Measurements from ENCODE around the gene ZBTB16. TPM values are rescaled to one million over a fixed set of nuclear protein-coding genes. Genes with fewer than 3 reads are reported as not detected.
A peak's percentile ranks its signal among the peaks of the same experiment; 100 is the strongest.

Gene ZBTB16
- total and polyA plus RNA-seq, 4 donors = 32.9 to 283 (median 74.5) TPM

- no peaks in the 10 kb centered on the region for H3K27me3 ChIP-seq (ENCODE audit: control insufficient read depth in 1 of 2, insufficient read depth in 2 of 2, low read length in 1 of 2)
- intact Hi-C loops (cut with DNase I) = no loop called here
- no peak overlapping the region for H3K4me3 ChIP-seq (ENCODE audit: low read length in 2 of 2)
- ATAC-seq (ENCODE audit: low FRiP score) = no peak
- 36 to 43% methylated on average over 1 of the region's 1 CpG for WGBS, 2 donors
- H3K9me3 ChIP-seq (ENCODE audit: control insufficient read depth, low read length) = no peaks in the 10 kb centered on the region
- no peak for DNase-seq
- no peaks in the 10 kb centered on the region for H3K36me3 ChIP-seq (ENCODE audit: control insufficient read depth in 1 of 2, insufficient read depth in 2 of 2, low read length in 1 of 2)
- peaks cover 28 to 38% of the 10 kb centered on the region in 2 donors for H3K4me1 ChIP-seq (ENCODE audit: control insufficient read depth in 1 of 2, insufficient read depth in 2 of 2, low read length in 2 of 2)
- H3K27ac ChIP-seq (ENCODE audit: low read depth in 1 of 2, low read length in 2 of 2) = peak overlapping the region; percentile 79 to 83
Observed at GRCh38 chr11:114168691-114169090, 109.2 kb downstream of the ZBTB16 start.

- ATAC-seq (ENCODE audit: low FRiP score) = no peak
- Histone ChIP-seq H3K27me3 (ENCODE audit: control insufficient read depth in 1 of 2, insufficient read depth in 2 of 2, low read length in 1 of 2) (no peaks in the 10 kb centered on the region), H3K36me3 (ENCODE audit: control insufficient read depth in 1 of 2, insufficient read depth in 2 of 2, low read length in 1 of 2) (no peaks in the 10 kb centered on the region), H3K9me3 (ENCODE audit: control insufficient read depth, low read length) (no peaks in the 10 kb centered on the region), H3K4me3 (ENCODE audit: low read length in 2 of 2) (no peak overlapping the region), H3K27ac (ENCODE audit: low read depth in 1 of 2, low read length in 2 of 2) (peak overlapping the region; percentile 79 to 83), H3K4me1 (ENCODE audit: control insufficient read depth in 1 of 2, insufficient read depth in 2 of 2, low read length in 2 of 2) (peaks cover 33 to 42% of the 10 kb centered on the region in 2 donors)
- DNase-seq = no peak
- intact Hi-C loops (cut with DNase I) = no loop called here
- WGBS, 2 donors = 63 to 68% methylated on average over 9 of the region's 9 CpGs
Observed at GRCh38 chr11:114169321-114169749, 109.8 kb downstream of the ZBTB16 start.

GRCh38 chr11:114169821-114170220, 110.3 kb downstream of the ZBTB16 start:
- peak overlapping the region; percentile 79 to 83 for H3K27ac ChIP-seq (ENCODE audit: low read depth in 1 of 2, low read length in 2 of 2)
- no peak for ATAC-seq (ENCODE audit: low FRiP score)
- H3K27me3 ChIP-seq (ENCODE audit: control insufficient read depth in 1 of 2, insufficient read depth in 2 of 2, low read length in 1 of 2) = no peaks in the 10 kb centered on the region
- no peaks in the 10 kb centered on the region for H3K9me3 ChIP-seq (ENCODE audit: control insufficient read depth, low read length)
- intact Hi-C loops (cut with DNase I) = loop anchor here (5.0 kb wide), 2 partner anchors 38 to 108 kb away; no protein-coding TSS in a partner anchor
- no peak overlapping the region for H3K4me3 ChIP-seq (ENCODE audit: low read length in 2 of 2)
- peak in 1 of 2 donors; percentile 20 for DNase-seq
- peaks cover 34 to 41% of the 10 kb centered on the region in 2 donors for H3K4me1 ChIP-seq (ENCODE audit: control insufficient read depth in 1 of 2, insufficient read depth in 2 of 2, low read length in 2 of 2)
- no peaks in the 10 kb centered on the region for H3K36me3 ChIP-seq (ENCODE audit: control insufficient read depth in 1 of 2, insufficient read depth in 2 of 2, low read length in 1 of 2)
- 67 to 86% methylated on average over 2 of the region's 2 CpGs for WGBS, 2 donors

GRCh38 chr11:114170226-114170625, 110.7 kb downstream of the ZBTB16 start:
- ATAC-seq (ENCODE audit: low FRiP score) (no peak), DNase-seq (peak in 1 of 2 donors; percentile 49)
- Histone ChIP-seq H3K4me3 (ENCODE audit: low read length in 2 of 2) (no peak overlapping the region), H3K9me3 (ENCODE audit: control insufficient read depth, low read length) (no peaks in the 10 kb centered on the region), H3K27me3 (ENCODE audit: control insufficient read depth in 1 of 2, insufficient read depth in 2 of 2, low read length in 1 of 2) (no peaks in the 10 kb centered on the region), H3K27ac (ENCODE audit: low read depth in 1 of 2, low read length in 2 of 2) (peak overlapping the region; percentile 79 to 83), H3K4me1 (ENCODE audit: control insufficient read depth in 1 of 2, insufficient read depth in 2 of 2, low read length in 2 of 2) (peaks cover 34 to 38% of the 10 kb centered on the region in 2 donors), H3K36me3 (ENCODE audit: control insufficient read depth in 1 of 2, insufficient read depth in 2 of 2, low read length in 1 of 2) (no peaks in the 10 kb centered on the region)
- intact Hi-C loops (cut with DNase I) = loop anchor here (5.0 kb wide), 2 partner anchors 38 to 108 kb away; no protein-coding TSS in a partner anchor
- WGBS, 2 donors = 78 to 80% methylated on average over 10 of the region's 10 CpGs

DNA sequence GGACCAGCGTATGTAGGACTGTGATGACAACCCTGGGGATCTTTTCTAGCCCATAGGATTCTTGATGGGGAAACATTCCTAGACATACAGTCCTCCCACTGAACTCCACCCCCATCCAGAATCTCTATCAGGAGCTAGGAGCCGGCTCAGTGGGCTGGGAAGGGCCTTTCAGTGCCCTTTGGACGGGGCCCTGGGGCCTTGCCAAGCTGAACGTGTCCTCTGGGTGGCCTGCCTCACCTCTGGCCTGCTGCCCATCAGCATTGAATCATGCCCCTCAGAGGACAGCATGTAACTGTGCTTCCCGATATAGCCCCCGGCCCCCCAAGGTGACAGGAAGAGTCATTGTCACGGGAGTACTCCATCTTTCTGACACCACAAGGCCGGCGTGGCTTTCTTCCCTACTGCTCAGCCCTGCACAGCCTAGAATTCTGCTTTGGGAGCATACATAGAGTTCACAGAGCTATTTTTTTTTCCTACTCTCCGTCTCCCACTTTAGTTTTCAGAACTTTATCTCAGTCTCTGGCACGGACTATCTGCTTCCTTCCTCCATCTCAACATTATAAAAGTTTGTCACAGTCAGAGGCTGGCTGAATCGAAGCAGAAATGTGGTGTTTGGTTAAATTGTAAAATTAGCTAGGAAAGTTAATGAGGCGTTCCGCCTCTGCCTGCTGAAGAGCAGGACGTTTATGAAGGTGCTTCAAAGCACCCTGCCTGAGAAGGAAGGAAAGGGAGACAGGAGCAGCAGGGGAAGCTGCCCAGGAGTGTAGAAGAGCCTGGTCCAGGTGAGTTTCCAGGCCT, 111.9 kb downstream of the ZBTB16 start:
- DNase-seq (peak; percentile 84 to 96), ATAC-seq (ENCODE audit: low FRiP score) (peak; percentile 78)
- no peaks in the 10 kb centered on the region for H3K36me3 ChIP-seq (ENCODE audit: control insufficient read depth in 1 of 2, insufficient read depth in 2 of 2, low read length in 1 of 2)
- H3K4me3 ChIP-seq (ENCODE audit: low read length in 2 of 2) = no peak overlapping the region
- H3K9me3 ChIP-seq (ENCODE audit: control insufficient read depth, low read length) = no peaks in the 10 kb centered on the region
- 9 to 10% methylated on average over 15 of the region's 15 CpGs for WGBS, 2 donors
- H3K4me1 ChIP-seq (ENCODE audit: control insufficient read depth in 1 of 2, insufficient read depth in 2 of 2, low read length in 2 of 2) = peaks cover 30 to 33% of the 10 kb centered on the region in 2 donors
- peak overlapping the region; percentile 83 to 99 for H3K27ac ChIP-seq (ENCODE audit: low read depth in 1 of 2, low read length in 2 of 2)
- intact Hi-C loops (cut with DNase I) = loop anchor here (5.0 kb wide), 2 partner anchors 39 to 109 kb away; no protein-coding TSS in a partner anchor
- H3K27me3 ChIP-seq (ENCODE audit: control insufficient read depth in 1 of 2, insufficient read depth in 2 of 2, low read length in 1 of 2) = no peaks in the 10 kb centered on the region

DNA sequence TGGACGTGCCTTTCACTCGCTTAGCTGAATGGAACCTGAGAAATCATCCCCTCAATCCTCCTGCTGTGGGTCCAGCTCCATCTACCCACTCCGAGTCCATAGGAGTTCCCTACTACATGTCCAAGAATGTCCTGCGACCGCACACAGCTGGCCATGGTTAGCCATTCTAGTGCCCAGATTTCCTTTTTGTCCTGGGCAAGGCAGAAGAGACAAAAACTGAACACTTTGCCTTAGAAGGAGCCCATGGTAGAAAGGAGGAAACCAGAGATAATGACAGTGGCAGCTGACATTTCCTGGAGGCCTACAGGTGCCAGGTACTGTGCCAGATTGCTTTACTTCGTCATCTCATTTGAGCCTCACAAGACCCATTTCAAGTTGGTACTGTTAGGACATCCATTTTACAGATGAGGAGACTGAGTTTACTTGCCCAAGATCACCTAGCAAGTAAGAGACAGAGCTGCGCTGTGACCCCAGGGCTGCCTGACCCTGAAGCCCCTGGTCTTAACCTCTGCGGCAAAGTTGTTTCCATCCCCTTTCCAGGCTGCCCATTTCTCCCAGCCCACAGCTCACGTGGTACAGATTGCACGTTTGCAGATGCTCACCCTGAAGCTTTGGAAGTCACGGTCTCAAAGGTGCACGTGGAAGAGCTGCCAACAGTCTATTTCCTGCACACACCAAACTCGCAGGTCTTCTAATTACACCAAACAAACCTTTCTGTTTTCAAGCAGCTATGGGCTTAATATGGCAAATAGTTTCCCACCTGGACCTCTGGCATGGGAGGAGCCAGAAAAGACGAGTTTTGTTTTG, 112.7 kb downstream of the ZBTB16 start:
- Histone ChIP-seq H3K9me3 (ENCODE audit: control insufficient read depth, low read length) (no peaks in the 10 kb centered on the region), H3K27me3 (ENCODE audit: control insufficient read depth in 1 of 2, insufficient read depth in 2 of 2, low read length in 1 of 2) (no peaks in the 10 kb centered on the region), H3K4me3 (ENCODE audit: low read length in 2 of 2) (no peak overlapping the region), H3K36me3 (ENCODE audit: control insufficient read depth in 1 of 2, insufficient read depth in 2 of 2, low read length in 1 of 2) (no peaks in the 10 kb centered on the region), H3K4me1 (ENCODE audit: control insufficient read depth in 1 of 2, insufficient read depth in 2 of 2, low read length in 2 of 2) (peaks cover 31 to 33% of the 10 kb centered on the region in 2 donors), H3K27ac (ENCODE audit: low read depth in 1 of 2, low read length in 2 of 2) (peak overlapping the region; percentile 83 to 99)
- no peak for DNase-seq
- WGBS, 2 donors = 31 to 34% methylated on average over 14 of the region's 14 CpGs
- intact Hi-C loops (cut with DNase I) = loop anchor here (5.0 kb wide), 2 partner anchors 40 to 110 kb away; no protein-coding TSS in a partner anchor
- no peak for ATAC-seq (ENCODE audit: low FRiP score)

DNA sequence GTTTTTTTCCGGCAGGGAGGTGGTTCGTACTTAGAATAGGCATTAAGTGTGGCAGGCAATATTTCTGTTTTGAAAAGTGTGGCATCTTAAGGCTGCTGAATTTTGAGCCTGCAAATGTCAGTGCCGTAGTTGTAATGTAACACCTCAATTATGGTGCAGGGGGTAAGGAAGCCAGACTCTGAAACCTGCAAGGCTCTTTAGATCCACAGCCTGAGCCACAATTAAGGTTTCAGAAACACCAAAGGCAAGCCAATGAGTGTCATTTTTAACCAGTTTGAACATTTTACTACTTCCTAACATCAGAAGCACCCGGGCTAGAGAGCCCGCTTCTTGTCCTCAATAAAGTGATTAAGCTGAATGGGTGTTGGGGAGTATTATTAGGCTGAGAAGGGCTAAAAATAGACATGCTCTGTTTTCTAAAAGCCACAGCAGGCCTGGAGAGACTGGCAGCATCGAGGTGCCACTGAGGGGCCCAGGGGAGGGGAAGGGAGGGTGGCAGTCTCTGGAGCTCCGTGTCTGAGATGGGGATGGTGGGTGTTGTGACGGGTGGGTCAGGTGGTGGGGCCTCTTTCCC, 113.4 kb downstream of the ZBTB16 start:
- peak overlapping the region; percentile 83 to 99 for H3K27ac ChIP-seq (ENCODE audit: low read depth in 1 of 2, low read length in 2 of 2)
- peaks cover 30 to 31% of the 10 kb centered on the region in 2 donors for H3K4me1 ChIP-seq (ENCODE audit: control insufficient read depth in 1 of 2, insufficient read depth in 2 of 2, low read length in 2 of 2)
- no peaks in the 10 kb centered on the region for H3K9me3 ChIP-seq (ENCODE audit: control insufficient read depth, low read length)
- no peak overlapping the region for H3K4me3 ChIP-seq (ENCODE audit: low read length in 2 of 2)
- intact Hi-C loops (cut with DNase I) = loop anchor here (5.0 kb wide), 2 partner anchors 41 to 111 kb away; no protein-coding TSS in a partner anchor
- DNase-seq (no peak), ATAC-seq (ENCODE audit: low FRiP score) (no peak)
- 5 to 9% methylated on average over 8 of the region's 8 CpGs for WGBS, 2 donors
- H3K27me3 ChIP-seq (ENCODE audit: control insufficient read depth in 1 of 2, insufficient read depth in 2 of 2, low read length in 1 of 2) = no peaks in the 10 kb centered on the region
- H3K36me3 ChIP-seq (ENCODE audit: control insufficient read depth in 1 of 2, insufficient read depth in 2 of 2, low read length in 1 of 2) = no peaks in the 10 kb centered on the region

- Histone ChIP-seq H3K4me3 (ENCODE audit: low read length in 2 of 2) (no peak overlapping the region), H3K36me3 (ENCODE audit: control insufficient read depth in 1 of 2, insufficient read depth in 2 of 2, low read length in 1 of 2) (no peaks in the 10 kb centered on the region), H3K4me1 (ENCODE audit: control insufficient read depth in 1 of 2, insufficient read depth in 2 of 2, low read length in 2 of 2) (peaks cover 29 to 31% of the 10 kb centered on the region in 2 donors), H3K9me3 (ENCODE audit: control insufficient read depth, low read length) (no peaks in the 10 kb centered on the region), H3K27ac (ENCODE audit: low read depth in 1 of 2, low read length in 2 of 2) (peak overlapping the region; percentile 83 to 88), H3K27me3 (ENCODE audit: control insufficient read depth in 1 of 2, insufficient read depth in 2 of 2, low read length in 1 of 2) (no peaks in the 10 kb centered on the region)
- intact Hi-C loops (cut with DNase I) = loop anchor here (5.0 kb wide), 2 partner anchors 42 to 112 kb away; no protein-coding TSS in a partner anchor
- DNase-seq = no peak
- WGBS, 2 donors = 34 to 42% methylated on average over 5 of the region's 5 CpGs
- ATAC-seq (ENCODE audit: low FRiP score) = no peak
Observed at GRCh38 chr11:114173843-114174242, 114.3 kb downstream of the ZBTB16 start.

All from aorta (tissue), 5 donors.